K562 (cell line): ENCODE results near the gene REX1BD. TPM values are rescaled to one million over a fixed set of nuclear protein-coding genes. Genes with fewer than 3 reads are reported as not detected.

Source experiments
- BCOR ChIP-seq: fragments of 450-650 bp; IDR thresholded peaks from 2 replicates; pipeline ENCODE4 v1.6.1; 2016
- BRF1 ChIP-seq: IDR thresholded peaks from 3 replicates; pipeline ENCODE4 v1.6.1; 2011; ENCODE audit warnings: borderline replicate concordance, mild to moderate bottlenecking; ENCODE audit not compliant: insufficient read length; ENCODE audit errors: extremely low read depth
- DPF2 ChIP-seq: fragments of 450-650 bp; IDR thresholded peaks from 2 replicates; pipeline ENCODE4 v1.6.1; 2016
- HNRNPLL ChIP-seq: fragments of 200-400 bp; formaldehyde crosslinking; IDR thresholded peaks from 2 replicates; pipeline ENCODE4 v1.6.1; 2017; ENCODE audit warnings: low read length, low read depth, mild to moderate bottlenecking; ENCODE audit not compliant: poor library complexity, severe bottlenecking
- KDM5B ChIP-seq: fragments of 200-600 bp; sonication (generic); IDR thresholded peaks from 2 replicates; pipeline ENCODE4 v1.6.1; 2012; ENCODE audit warnings: low read depth, mild to moderate bottlenecking, moderate library complexity, low read length, control low read depth, inconsistent platforms; ENCODE audit not compliant: insufficient replicate concordance
- MNT ChIP-seq, 2 experiments: fragments of 450-650 bp; conservative IDR thresholded peaks; 2 replicates each; pipeline ENCODE4 v1.6.1; 2017; ENCODE audit warnings: mild to moderate bottlenecking in 2 of 2, moderate library complexity in 2 of 2
- NBN ChIP-seq: fragments of 450-650 bp; IDR thresholded peaks from 2 replicates; pipeline ENCODE4 v1.6.1; 2016; ENCODE audit warnings: low read depth, mild to moderate bottlenecking
- NCOA6 ChIP-seq: fragments of 450-650 bp; IDR thresholded peaks from 2 replicates; pipeline ENCODE4 v1.6.1; 2017; ENCODE audit warnings: mild to moderate bottlenecking
- NELFE ChIP-seq: IDR thresholded peaks from 2 replicates; pipeline ENCODE4 v1.6.1; 2011; ENCODE audit warnings: mild to moderate bottlenecking; ENCODE audit not compliant: insufficient read depth, insufficient read length
- RREB1 ChIP-seq: fragments of 250-450 bp; sonication (Bioruptor Pico); IDR thresholded peaks from 2 replicates; pipeline ENCODE4 v1.4.0; 2020
- SOX6 ChIP-seq: fragments of 450-650 bp; IDR thresholded peaks from 2 replicates; pipeline ENCODE4 v1.6.1; 2014; ENCODE audit warnings: mild to moderate bottlenecking
- TCF7 ChIP-seq: sonication (generic); IDR thresholded peaks from 2 replicates; pipeline ENCODE4 v1.6.1; 2016; ENCODE audit warnings: antibody characterized with exemption, borderline replicate concordance
- VEZF1 ChIP-seq: fragments of 200-800 bp; sonication (Bioruptor generic); IDR thresholded peaks from 2 replicates; pipeline ENCODE4 v1.6.1; 2017; ENCODE audit warnings: missing genetic modification characterization, missing compliant biosample characterization
- ZNF133 ChIP-seq: fragments of 250-450 bp; sonication (Bioruptor Pico); IDR thresholded peaks from 2 replicates; pipeline ENCODE4 v1.4.0; 2020; ENCODE audit warnings: mild to moderate bottlenecking
- ZNF24 ChIP-seq: fragments of 450-650 bp; IDR thresholded peaks from 2 replicates; pipeline ENCODE4 v1.6.1; 2016
- ZNF398 ChIP-seq: fragments of 250-450 bp; sonication (Bioruptor Pico); IDR thresholded peaks from 2 replicates; pipeline ENCODE4 v1.8.0; 2021; ENCODE audit warnings: moderate library complexity, mild to moderate bottlenecking, inconsistent platforms
- polyA plus RNA-seq, 8 experiments: library from polyadenylated mRNA; depleted of rRNA in 4 of 8; stranded (reverse) in 5 of 8; unstranded in 3 of 8; fragments of >200 nt; fragmentation: Nextera tagmentation in 2 of 8; fragmentation: Illumina TruSeq in 1 of 8; extraction: Ambion mirVana in 2 of 8; extraction: Trizol in 1 of 8; gene quantifications; 2 replicates each; pipeline versions ENCODE4 v1.2.1 to v1.2.3, GENCODE V29; 2011 to 2014; ENCODE audit warnings: inconsistent platforms in 1 of 8, missing spikeins in 1 of 8
- total RNA-seq, 7 experiments: library from RNA; depleted of rRNA in 6 of 7; stranded (reverse); fragments of >200 nt in 6 of 7; fragmentation: Illumina TruSeq in 2 of 7; extraction: Trizol in 2 of 7; gene quantifications; 2 replicates each; pipeline versions ENCODE4 v1.2.1 to v1.2.3, GENCODE V29; 2011 to 2021; ENCODE audit warnings: low replicate concordance in 1 of 7

The REX1BD gene
- total and polyA plus RNA-seq, 9 of the 15 experiments (the other 6 are each of a cell fraction or from before 2014, with no cell fraction given): 1.9 to 136 (median 13.8) TPM

GRCh38 chr19:18557411-18558201 is 31.0 kb upstream of the REX1BD start, which contains the start of gene KXD1 (continued):
- TF ChIP-seq NBN (peak; percentile 53; the same call in 1 of the 2 replicates), NCOA6 (peak; percentile 94), BRF1 (no peak), KDM5B (no peak), BCOR (peak; percentile 100), TCF7 (peak; percentile 46; the same call in 1 of the 2 replicates), ZNF24 (peak; percentile 43; the same call in 1 of the 2 replicates), DPF2 (peak; percentile 37; the same call in 1 of the 2 replicates), RREB1 (no peak), NELFE (no peak), HNRNPLL (peak; percentile 73), ZNF398 (CRISPR knock-in tag) (no peak), ZNF133 (CRISPR knock-in tag) (no peak), MNT (conservative IDR thresholded peaks at IDR 0.05) (peak; percentile 89 to 94), SOX6 (0 out of 2 replicates have a peak, but pooled peaks have one; percentile 28), VEZF1 (CRISPR knock-in tag) (peak; percentile 58)
